Right hindlimb (tissue), 1 donor: ENCODE measurements around the gene PTPN14.
"Not testable (repeated sequence)": the region's sequence is repeated elsewhere in the genome, so short reads cannot be mapped to it uniquely, and the experiment has no call there.

ENCODE experiments used
- DNase-seq: peaks from one replicate; pipeline ENCODE4 v3.0.0-alpha.2; 2018

The PTPN14 gene

DNA sequence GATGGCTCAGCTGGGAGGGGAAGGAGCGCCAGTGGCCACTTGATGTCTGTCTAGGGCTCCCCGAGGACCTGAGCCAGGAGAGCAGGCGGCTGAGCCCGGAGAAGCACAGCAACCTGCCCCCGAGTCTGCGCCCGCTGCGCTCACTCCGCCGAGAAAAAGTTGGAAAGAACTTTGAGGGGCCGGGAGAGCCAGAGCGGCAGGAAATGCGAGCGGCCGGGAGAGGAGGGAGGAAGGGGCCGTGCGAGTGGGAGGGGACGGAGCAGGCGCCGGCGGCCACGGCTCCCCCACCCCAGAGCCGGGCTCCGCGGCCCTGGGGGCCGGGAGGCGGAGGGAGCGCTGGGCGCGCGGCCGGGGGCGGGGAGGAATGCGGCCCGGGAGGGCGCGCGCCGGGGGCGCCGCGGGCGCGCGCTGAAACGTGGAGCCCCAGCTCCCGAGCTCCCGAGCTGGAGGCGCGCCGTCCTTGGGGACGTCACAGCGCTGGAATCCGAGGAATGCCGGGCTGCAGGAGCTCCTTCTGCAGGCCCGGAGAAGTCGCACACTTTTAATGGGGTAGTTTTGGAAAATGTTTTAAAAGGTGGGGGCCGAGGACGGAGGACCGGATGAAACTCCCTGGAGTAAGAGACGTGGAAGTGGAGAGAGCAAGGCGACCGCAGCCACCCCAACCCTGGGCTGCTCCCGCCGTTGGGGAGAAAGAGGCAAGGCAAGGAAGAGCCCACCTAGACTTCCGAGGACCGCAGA, at the start of gene PTPN14:
PTPN14 (minus strand) TSS at position 167 of the 738 bp plus-strand sequence. CDS start 86,799 bp downstream, outside the sequence.
- peak; percentile 94 for DNase-seq

DNA sequence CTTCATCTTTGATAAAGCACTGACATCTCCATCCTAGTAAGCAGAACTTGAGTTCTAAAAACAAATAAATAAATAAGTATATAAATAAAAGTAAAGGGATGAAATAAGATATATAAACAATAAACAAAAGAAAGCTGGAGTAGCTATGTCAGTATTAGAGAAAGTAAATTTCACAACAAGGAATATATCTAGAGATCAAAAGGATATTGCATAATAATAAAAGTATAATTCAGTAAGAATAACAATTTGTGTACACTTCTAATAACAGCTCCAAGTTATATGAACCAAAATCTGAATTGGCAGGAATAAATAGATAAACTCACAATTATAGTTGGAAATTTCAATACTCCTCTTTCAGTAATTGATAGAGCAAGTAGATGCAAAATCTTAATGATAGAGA, 41.8 kb upstream of the PTPN14 start:
- no peak for DNase-seq

DNA sequence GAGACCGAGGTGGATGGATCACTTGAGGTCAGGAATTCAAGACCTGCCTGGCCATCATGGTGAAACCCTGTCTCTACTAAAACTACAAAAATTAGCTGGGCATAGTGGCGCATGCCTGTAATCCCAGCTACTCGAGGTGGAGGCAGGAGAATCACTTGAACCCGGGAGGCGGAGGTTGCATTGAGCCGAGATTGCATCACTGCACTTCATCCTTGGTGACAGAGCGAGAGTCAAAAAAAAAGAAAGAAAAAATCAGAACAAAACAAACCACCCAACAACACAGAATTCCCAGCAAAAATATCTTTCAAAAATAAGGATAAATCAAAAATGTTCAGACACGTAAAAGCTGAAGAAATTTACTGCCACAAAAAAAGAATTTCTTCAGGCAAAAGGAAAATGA, 40.5 kb upstream of the PTPN14 start:
- DNase-seq, result not testable (repeated sequence)

DNA sequence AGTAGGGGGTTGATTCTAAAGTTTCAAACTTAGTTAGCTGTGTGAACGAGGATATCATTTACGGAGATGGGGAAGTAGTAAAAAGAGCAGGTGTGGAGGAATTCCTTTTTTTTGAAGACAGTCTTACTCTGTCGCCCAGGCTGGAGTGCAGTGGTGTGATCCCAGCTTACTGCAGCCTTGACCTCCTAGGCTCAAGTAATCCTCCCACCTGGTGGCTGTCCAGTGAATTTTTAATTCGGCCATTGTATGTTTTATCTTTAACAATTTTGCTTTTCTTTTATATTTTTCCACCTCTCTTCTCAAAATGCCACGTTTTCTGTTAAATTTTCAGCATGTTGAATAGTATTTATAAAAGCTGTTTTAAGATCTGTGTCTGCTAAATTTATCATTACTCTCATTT, 39.3 kb upstream of the PTPN14 start:
- DNase-seq, result no peak

DNA sequence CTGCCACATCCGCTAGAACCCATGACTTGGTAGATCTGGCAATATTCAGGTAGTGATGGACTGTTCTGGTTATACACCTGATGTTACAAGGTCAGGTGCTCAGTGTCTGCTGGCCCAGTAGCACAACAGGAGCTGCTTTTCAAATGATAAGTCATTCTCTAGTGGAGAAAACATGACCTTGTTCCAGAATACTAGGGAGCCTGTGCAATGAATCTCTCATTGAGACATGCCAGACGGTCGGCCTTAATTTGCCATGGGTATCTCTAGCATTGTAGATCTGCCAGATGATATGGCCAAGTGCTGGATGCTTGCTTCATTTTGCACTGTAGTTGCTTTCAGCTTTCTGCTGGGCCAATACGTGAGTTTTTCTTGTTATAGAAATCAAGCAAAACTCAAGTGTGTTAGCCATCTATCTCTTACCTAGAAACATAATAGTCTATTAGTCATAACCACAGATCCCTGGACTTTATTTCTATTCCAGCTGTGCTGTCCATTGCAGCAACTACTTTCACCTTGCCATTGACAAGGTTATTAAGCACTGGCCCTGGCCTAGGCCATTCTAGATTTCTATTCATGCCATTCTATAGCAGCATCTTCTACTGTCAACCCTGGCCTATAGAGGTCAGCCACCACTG, 37.7 kb upstream of the PTPN14 start:
- no peak for DNase-seq

DNA sequence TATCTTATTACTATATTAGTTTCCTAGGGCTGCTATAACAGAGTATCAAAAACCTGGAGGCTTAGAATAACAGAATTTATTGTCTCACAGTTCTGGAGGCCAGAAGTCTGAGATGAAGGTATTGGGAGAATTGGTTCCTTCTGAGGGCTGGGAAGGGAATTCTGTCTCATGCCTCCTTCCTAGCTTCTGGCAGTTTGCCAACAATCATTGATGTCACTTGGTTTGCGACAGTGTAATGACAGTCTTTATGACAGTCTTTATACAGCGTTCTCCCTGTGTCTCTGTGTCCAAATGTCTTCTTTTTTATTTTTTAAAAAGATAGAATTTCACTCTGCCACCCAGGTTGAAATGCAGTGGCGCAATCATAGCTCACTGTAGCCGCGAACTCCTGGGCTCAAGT, 35.8 kb upstream of the PTPN14 start:
- DNase-seq, result no peak

DNA sequence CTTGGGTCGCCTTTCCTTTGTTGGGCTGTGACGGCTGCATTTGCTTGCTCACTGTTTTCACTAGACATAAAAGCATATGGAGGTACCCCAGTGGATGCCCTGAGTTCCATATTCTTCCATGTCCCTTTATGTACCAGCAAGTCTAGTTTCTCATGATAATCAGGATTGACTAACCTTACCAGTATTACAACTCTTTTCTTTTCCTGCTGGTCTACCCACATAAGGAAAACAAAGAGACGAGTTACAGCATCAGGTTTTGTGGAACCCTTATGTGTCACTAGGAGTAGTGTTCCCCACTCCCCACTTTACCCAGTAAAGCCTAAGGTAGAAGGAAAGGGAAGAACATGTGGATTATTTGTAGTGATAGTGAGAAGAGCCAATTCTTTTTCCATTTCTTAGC, 35.2 kb upstream of the PTPN14 start:
- no peak for DNase-seq

DNA sequence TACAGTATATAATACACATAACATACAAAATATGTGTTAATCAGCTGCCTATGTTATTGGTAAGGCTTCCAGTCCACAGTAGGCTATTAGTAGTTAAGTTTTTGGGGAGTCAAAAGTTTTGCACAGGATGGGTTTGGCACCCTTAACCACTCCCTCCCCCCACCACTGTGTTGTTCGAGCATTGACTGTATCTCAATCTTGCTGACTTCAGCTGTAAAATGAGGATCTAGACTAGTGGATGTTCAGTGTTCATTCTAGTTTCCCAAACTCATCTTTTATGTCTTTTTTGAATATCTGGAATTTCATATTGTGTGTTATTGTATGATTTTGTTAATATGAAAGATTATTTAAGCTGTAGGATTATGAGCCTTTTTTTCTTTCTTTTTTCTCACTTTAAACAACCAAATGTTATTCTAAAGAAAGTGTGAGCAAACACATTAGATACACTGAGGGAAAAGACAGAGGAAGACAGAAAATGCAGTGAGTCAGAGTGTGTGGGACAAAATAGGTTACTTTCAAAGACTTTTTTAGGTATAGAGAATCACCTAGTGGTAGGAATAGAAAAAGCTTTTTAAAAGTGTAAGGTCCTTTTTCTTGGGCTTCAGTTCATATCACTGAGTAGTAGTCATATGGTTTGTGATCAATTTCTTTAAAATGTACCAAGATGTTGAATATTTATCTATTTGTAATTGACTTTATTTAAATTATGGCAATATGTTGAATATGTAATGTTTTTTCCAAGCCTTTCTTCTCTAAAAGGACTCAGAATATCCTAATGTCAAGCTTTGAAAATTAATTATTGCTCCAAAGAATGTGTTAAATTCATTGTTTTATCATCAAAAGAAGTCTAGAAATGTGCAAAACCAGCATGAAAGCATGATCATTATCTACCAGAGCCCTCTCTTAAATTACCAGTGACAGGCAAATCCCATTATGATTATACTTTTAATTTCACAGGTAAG, 33.7 kb upstream of the PTPN14 start:
- DNase-seq, result no peak

DNA sequence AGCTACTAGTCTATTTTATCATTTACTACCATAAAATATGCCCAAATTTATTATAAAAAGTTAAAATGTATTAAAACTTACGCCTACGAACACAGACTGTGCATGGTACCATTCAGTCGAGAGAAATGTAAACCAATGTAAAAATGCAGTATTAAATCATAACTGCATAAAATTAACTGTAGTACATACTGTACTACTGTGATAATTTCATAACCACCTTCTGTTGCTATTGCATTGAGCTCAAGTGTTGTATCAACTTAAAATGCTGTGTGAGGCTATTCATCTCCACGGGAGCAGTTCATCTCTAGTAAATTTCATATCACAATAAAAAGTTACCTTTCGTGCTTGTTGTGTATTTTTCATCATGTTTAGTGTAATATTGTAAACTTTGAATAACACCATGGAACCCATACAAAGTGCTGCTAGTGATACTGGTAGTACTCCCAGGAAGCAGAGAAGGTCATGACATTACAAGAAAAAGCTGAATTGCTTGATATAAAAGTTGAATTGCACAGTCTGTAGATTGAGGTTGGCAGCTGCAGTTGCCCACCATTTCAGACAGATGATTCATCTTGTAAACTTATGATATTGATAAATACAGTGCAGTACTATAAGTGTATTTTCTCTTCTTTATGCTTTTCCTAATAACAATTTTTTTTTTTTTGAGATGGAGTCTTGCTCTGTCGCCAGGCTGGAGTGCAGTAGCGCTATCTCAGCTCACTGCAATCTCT, 32.6 kb upstream of the PTPN14 start:
- no peak for DNase-seq

DNA sequence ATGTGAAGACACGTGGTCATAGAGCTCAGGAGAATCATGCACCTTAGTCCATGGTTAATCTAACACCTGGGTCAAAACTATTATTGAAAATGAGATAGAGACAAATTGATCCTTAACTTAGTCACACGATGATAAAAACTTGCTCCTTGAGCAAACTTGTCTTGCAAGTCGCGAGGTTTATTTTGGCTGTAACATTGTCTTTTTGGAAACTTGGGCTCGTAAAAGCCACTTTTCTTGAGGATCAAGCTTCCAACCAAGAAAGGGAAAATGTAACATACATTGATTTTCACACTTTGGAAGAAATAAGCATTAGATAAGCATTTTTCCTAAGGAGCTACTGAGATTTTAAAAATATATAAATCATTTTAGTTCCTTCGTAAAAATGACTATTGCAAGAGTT, 31.7 kb upstream of the PTPN14 start:
- no peak for DNase-seq

DNA sequence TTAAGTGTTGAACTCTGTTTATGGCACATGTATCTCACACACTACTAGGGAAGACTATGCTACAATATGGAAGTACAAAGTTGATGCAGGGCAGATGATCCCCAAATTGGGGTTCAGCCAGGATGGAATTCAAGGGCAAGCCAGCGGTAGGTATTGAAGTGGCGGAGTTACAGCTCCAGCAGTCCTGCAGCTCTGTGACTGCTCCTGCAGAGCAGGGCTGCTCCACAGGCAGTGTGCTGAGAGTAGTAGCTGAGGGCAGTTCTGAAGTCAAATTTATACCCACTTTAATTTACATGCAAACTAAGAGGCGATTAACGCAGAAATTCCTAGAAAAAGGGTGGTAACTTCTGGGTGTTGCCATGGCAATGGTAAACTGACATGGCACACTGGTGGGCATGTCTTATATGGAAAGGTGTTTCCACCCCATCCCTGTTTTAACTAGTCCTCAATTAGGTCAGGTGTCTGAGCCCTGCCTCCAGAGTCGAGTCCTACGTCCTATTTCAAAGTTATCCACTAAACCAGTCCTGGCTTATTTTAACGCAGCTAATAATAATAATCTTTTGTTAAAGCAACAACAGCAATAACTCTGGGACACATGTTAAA, 31.0 kb upstream of the PTPN14 start:
- DNase-seq, result no peak

DNA sequence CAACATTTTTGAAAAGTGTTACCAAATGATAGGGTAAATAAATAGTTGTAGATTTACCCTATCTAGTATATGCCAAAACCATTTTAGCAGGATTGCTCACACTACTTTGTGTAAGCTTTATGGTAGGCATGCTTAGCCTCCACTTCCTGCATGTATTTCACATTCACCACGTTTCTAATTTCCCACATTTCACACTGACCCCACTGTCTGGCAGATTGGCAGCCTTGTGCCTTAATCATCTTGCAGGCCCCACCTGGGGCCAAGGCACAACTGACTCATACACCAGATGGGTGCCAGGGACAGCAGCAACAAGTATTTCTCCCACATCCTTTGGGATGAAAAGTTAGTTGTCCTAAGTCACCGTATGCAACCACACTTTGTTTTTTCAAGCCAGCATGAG, 30.4 kb upstream of the PTPN14 start:
- peak; percentile 38 for DNase-seq

DNA sequence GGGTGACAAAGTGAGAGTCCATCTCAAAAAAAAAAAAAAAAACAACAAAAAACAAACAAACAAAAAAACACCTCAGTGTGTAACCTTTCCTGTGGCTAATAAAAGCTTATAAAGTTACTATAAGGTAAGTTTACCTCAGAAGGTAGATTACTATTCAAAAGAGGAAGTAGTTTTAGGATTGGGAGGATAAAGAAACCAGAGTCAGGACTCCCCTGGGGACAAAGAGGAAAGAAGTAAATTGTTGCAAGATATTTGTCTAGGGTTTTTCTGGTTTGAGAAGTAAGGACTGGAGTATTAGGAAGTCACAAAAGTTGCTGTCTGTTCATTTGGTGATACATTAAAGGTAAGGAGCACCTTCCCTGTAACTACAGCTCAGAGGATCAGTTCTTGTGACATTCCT, 27.8 kb upstream of the PTPN14 start:
- DNase-seq, result no peak

DNA sequence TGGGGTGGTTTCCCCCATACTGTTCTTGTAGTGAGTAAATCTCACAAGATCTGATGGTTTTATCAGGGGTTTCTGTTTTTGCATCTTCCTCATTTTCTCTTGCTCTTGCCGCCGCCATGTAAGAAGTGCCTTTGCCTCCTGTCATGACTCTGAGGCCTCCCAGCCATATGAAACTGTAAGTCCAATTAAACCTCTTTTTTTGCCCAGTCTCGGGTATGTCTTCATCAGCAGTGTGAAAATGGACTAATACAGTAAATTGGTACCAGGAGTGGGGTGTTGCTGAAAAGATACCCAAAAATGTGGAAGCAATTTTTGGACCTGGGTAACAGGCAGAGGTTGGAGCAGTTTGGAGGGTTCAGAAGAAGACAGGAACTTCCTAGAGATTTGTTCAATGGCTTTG, 24.7 kb upstream of the PTPN14 start:
- DNase-seq, result not testable (repeated sequence)

DNA sequence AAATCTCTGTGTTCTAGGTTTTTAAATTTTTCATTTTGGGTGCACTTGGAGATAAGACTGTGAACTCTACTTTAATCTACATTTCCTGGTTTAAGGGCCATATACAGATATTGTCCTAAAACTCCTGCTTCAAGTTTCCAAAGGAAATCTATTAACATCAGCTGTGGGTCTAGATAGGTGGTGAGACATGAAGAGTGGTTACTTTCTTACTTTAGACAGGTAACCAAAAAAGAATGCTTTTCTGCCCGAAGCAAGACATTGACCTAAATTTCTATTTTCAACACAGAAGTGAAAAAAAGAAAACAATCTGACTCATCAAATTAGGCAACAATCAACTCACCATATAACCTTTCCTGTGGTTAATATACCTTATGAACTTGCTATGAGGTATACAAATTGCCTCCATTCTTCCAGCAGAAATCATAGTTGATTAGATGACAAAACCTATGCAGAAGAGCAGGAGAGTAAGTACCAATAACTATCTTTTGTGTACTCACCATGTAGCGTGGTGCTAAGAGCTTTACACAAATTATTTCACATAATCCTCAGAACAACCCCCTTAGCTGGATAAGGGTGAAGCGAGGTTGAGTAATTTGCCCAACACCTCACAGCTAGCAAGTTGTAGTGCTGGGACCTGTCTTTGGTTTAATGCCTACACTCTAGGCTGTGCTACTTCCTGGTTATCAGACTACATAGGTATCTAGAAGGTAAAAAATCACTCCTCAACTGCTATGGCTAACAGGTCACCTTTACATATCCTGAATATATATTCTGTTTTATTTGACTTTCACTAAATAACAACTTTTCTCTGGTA, 23.4 kb upstream of the PTPN14 start:
- DNase-seq, result no peak

DNA sequence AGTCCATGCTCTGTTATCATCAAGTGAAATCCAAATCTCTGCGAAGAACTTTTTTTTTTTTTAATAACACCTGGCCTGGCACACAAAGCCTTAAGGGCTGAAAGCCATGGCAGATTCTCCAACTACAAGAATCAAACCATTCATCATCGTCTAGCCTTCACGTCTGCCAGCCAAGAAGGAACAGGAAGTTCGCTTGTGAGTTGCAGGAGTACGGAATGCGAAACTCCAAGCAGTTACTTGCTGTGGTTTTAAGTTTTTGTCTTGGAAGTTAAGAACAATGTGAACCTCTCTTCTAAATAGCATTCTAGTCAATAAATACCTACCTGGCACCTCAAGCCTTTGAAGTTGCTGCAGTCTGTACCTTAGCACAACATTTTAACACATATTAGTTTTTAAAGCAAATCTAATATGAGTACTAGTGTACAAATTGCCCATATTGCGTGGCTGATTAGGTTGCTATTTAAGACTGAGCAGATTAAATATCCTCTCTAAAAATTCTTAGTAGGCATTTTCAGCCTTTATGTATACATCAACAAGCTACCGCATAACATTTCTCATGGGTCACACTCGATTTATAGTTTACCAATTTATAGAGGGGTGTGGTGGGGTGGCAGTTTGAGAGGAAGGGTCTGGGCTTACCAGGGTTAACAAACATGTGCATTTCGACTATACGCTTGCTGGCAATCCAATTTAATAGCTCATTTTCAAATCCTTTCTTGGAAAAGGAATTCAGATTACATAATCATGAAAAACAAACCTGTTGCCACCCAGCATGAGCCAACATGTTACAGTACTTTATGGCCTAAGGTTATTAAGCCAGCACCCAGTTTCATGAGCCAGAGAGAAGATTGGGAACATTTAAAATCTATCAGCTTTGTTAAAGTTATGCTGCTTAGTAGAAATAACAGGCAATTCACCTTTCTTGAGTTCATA, 22.2 kb upstream of the PTPN14 start:
- DNase-seq, result no peak

DNA sequence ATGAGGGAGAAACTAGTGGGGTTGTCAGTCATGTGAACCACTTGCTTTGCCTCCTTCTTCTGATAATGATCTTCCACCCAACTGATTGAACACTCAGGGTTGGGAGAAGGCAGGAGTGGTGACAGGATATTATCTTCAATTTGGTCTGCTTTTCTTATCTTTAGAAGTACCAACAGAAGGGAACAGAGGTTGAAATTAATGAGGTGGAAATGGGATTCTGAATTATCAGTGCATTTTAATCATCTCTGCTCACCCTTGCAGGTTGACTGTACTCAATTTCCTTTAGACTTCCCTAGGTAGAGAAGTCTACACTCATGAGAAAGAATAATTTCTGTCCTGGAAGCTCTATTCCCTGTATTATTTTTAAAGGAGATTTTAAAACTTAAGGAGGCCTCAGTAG, 19.9 kb upstream of the PTPN14 start:
- DNase-seq, result no peak

DNA sequence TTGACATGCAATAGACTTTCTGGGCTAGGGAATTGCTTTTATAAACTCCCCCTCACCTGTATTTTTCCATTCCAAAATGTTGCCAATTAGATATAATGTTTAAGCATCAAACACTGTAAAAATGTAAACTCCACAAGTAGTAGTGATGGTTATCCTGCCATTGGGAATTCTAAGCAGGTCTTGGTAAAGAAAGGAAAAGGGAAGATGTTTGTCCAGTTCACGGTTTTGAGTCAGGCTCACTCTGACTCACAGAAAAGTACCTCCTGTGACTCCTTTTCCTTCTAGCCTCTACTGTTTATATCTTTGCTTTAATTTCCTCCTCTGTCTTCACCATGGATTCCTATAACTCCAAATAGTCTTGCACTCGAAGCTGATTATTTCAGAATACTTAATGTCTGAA, 19.0 kb upstream of the PTPN14 start:
- no peak for DNase-seq

DNA sequence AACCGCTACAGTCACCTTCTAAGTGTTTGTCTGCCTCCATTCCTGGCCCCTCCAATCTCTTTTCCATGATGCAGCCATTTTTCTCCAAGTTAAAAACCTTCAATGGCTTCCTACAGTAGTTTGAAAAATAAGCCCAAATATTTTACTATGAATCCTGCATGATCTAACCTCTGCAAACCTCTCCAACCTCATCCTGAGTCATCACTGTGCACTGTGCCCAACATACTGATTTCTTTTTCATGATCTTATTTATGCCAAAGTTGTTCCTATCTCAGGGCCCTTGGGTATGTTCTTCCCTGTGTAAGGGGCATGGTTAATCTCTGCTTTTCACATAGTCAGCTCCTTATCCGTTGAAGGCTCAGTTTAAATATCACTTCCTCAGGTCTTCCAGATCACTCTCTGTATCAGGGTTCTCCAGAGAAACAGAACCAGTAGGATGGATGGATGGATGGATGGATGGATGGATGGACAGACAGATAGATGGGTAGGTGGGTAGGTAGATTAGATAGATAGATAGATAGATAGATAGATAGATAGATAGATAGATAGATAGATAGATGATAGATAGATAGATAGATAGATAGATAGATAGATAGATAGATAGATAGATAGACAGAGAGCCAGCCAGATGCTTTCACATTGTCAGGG, 18.1 kb upstream of the PTPN14 start:
- DNase-seq, result no peak

DNA sequence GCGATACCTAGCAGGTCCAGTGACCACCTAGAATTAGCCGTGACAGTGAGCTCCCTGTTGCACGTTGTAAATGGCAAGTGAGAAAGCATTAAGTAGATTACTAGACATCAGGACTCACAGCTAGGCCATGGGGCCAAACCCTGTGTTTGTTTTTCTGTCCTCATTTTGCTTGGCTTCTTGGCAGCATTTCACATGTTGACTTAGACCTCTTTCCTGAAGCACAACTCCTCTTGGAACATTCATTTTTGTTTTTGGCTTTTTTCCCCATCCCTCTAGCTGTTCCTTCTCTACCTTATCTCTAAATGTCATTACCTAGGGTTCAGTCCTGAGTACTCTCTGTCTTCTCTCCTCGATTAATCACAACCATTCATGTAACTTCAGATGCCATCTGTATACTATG, 16.9 kb upstream of the PTPN14 start:
- no peak for DNase-seq
